HG03558 (cell line): ENCODE data around the gene ALPP.
"Not testable (repeated sequence)": the region's sequence is repeated elsewhere in the genome, so short reads cannot be mapped to it uniquely, and the experiment has no call there.

Source experiments
- ATAC-seq: cut with Tn5 transposase; IDR thresholded peaks from one replicate; pipeline ENCODE4 v1.9.1; 2021; ENCODE audit warnings: moderate number of reproducible peaks; ENCODE audit not compliant: unreplicated experiment; ENCODE audit errors: extremely low read depth

Gene ALPP

GRCh38 chr2:232378735-232379151 is at the start of gene ALPP:
Gene ALPP (plus strand): TSS chr2:232378751. CDS start chr2:232378803, 52 bp downstream.
- not testable (repeated sequence) for ATAC-seq

GRCh38 chr2:232329716-232330067 is 48.9 kb upstream of the ALPP start:
- no peak for ATAC-seq

- ATAC-seq: no peak
These were observed 48.2 kb upstream of the ALPP start for GRCh38 chr2:232330068-232330999.

GRCh38 chr2:232331061-232331460 is 47.5 kb upstream of the ALPP start:
- not testable (repeated sequence) for ATAC-seq

- ATAC-seq: not testable (repeated sequence)
These were observed 46.9 kb upstream of the ALPP start for GRCh38 chr2:232331641-232332040.

- ATAC-seq: not testable (repeated sequence)
These were observed 46.2 kb upstream of the ALPP start for GRCh38 chr2:232332244-232332939.

- ATAC-seq: no peak
These were observed 45.7 kb upstream of the ALPP start for GRCh38 chr2:232332940-232333259.

GRCh38 chr2:232333361-232334135 is 45.0 kb upstream of the ALPP start:
- no peak for ATAC-seq

- ATAC-seq: not testable (repeated sequence)
These were observed 44.2 kb upstream of the ALPP start for GRCh38 chr2:232334136-232334884.

GRCh38 chr2:232334885-232335205 is 43.7 kb upstream of the ALPP start:
- not testable (repeated sequence) for ATAC-seq

GRCh38 chr2:232335206-232335858 is 43.2 kb upstream of the ALPP start:
- ATAC-seq: not testable (repeated sequence)

GRCh38 chr2:232335859-232336215 is 42.7 kb upstream of the ALPP start:
- no peak for ATAC-seq

GRCh38 chr2:232336241-232336736 is 42.3 kb upstream of the ALPP start:
- no peak for ATAC-seq

- ATAC-seq: no peak
These were observed 41.4 kb upstream of the ALPP start for GRCh38 chr2:232336981-232337720.

- ATAC-seq: not testable (repeated sequence)
These were observed 40.3 kb upstream of the ALPP start for GRCh38 chr2:232338094-232338758.

GRCh38 chr2:232338759-232339106 is 39.8 kb upstream of the ALPP start:
- ATAC-seq: no peak

GRCh38 chr2:232339121-232340081 is 39.1 kb upstream of the ALPP start:
- ATAC-seq: no peak
